Fibroblast of gingiva (primary cell): Measurements from ENCODE around the gene P2RX1.

Source experiments
- DNase-seq: peaks from one replicate; pipeline ENCODE4 v3.0.0-alpha.2; 2011; ENCODE audit warnings: low read depth

The P2RX1 gene

GRCh38 chr17:3905017-3905520 lies 11.2 kb downstream of the P2RX1 start:
- no peak for DNase-seq

GRCh38 chr17:3904501-3904900 lies 11.8 kb downstream of the P2RX1 start:
- DNase-seq, result no peak

GRCh38 chr17:3903881-3904290 lies 12.4 kb downstream of the P2RX1 start:
- DNase-seq, result no peak

GRCh38 chr17:3903051-3903825 lies 13.0 kb downstream of the P2RX1 start:
- no peak for DNase-seq

GRCh38 chr17:3900646-3901045 lies 15.6 kb downstream of the P2RX1 start:
- DNase-seq, result no peak

- DNase-seq, result no peak
Measured at GRCh38 chr17:3897731-3898130, 18.5 kb downstream of the P2RX1 start.

GRCh38 chr17:3896968-3897235 lies 19.4 kb downstream of the P2RX1 start:
- DNase-seq, result no peak

- DNase-seq, result no peak
Measured at GRCh38 chr17:3896108-3896967, 19.9 kb downstream of the P2RX1 start.

- no peak for DNase-seq
Measured at GRCh38 chr17:3895354-3895753, 20.9 kb downstream of the P2RX1 start.

- peak; percentile 19 for DNase-seq
Measured at GRCh38 chr17:3894911-3895343, 21.3 kb downstream of the P2RX1 start.

- DNase-seq, result no peak
Measured at GRCh38 chr17:3894188-3894587, 22.1 kb downstream of the P2RX1 start.

- no peak for DNase-seq
Measured at GRCh38 chr17:3893720-3894116, 22.5 kb downstream of the P2RX1 start.

- peak; percentile 71 for DNase-seq
Measured at GRCh38 chr17:3893003-3893719, 23.1 kb downstream of the P2RX1 start, which contains the start of gene CAMKK1. Gene CAMKK1 (minus strand): TSS chr17:3893053. CDS start chr17:3885687, 7,366 bp downstream.

- DNase-seq, result peak; percentile 72
Measured at GRCh38 chr17:3892095-3892998, 23.9 kb downstream of the P2RX1 start.

- DNase-seq, result no peak
Measured at GRCh38 chr17:3891626-3892094, 24.6 kb downstream of the P2RX1 start.

GRCh38 chr17:3890878-3891219 lies 25.4 kb downstream of the P2RX1 start:
- DNase-seq, result no peak

GRCh38 chr17:3890082-3890877 lies 26.0 kb downstream of the P2RX1 start:
- peak; percentile 98 for DNase-seq

GRCh38 chr17:3889325-3890012 lies 26.8 kb downstream of the P2RX1 start:
- DNase-seq, result peak; percentile 50

- DNase-seq, result peak; percentile 93
Measured at GRCh38 chr17:3888343-3889171, 27.7 kb downstream of the P2RX1 start.
